Muscle layer of duodenum (tissue), 2 donors: ENCODE data around the gene USP9X.
"Not testable (repeated sequence)": the region's sequence is repeated elsewhere in the genome, so short reads cannot be mapped to it uniquely, and the experiment has no call there.

Experiments
- H3K27ac ChIP-seq: one replicate; pipeline ENCODE4 v1.7.0; 2013; ENCODE audit warnings: mild to moderate bottlenecking, low read length
- H3K27me3 ChIP-seq: one replicate; pipeline ENCODE4 v1.7.0; 2013; ENCODE audit warnings: low read depth, mild to moderate bottlenecking, control low read depth, low read length
- H3K36me3 ChIP-seq, 2 donors: one replicate each; pipeline ENCODE4 v1.7.0; 2013; ENCODE audit warnings: low read length in 2 of 2, control low read depth in 1 of 2, mild to moderate bottlenecking in 1 of 2; ENCODE audit not compliant: insufficient read depth in 2 of 2, control insufficient read depth in 1 of 2
- H3K4me1 ChIP-seq, 2 donors: one replicate each; pipeline ENCODE4 v1.7.0; 2013; ENCODE audit warnings: low read length in 2 of 2, mild to moderate bottlenecking in 2 of 2, control low read depth in 1 of 2, moderate library complexity in 1 of 2; ENCODE audit not compliant: insufficient read depth in 2 of 2, control insufficient read depth in 1 of 2
- H3K4me3 ChIP-seq, 2 donors: one replicate each; pipeline ENCODE4 v1.7.0; 2013; ENCODE audit warnings: low read length in 2 of 2, low read depth in 1 of 2, mild to moderate bottlenecking in 1 of 2
- H3K9me3 ChIP-seq, 2 donors: one replicate each; pipeline ENCODE4 v1.7.0; 2013; ENCODE audit warnings: low read length in 2 of 2, control low read depth in 1 of 2, mild to moderate bottlenecking in 1 of 2; ENCODE audit not compliant: control insufficient read depth in 1 of 2
- donor health status: healthy.

USP9X gene

DNA sequence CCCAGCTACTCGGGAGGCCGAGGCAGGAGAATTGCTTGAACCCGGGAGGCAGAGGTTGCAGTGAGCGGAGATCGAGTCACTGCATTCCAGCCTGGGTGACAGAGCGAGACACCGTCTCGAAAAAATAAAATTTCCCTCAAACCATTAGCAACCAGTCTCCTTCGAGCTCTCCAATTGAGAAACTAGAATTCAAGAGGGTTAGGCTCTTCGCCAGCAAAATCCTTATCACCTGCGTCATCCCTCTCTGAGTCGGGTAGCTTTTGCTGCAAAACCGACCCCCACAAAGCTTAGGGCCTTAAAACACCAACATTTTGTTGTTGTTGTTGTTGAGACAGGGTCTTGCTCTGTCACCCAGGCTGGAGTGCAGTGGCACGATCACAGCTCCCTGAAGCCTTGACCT lies 173.6 kb downstream of the USP9X start:
- H3K27me3 ChIP-seq: no peaks in the 10 kb centered on the region
- no peaks in the 10 kb centered on the region for H3K36me3 ChIP-seq
- H3K4me1 ChIP-seq: no peaks in the 10 kb centered on the region
- no peak overlapping the region for H3K4me3 ChIP-seq
- no peaks in the 10 kb centered on the region for H3K9me3 ChIP-seq
- H3K27ac ChIP-seq: no peak overlapping the region

DNA sequence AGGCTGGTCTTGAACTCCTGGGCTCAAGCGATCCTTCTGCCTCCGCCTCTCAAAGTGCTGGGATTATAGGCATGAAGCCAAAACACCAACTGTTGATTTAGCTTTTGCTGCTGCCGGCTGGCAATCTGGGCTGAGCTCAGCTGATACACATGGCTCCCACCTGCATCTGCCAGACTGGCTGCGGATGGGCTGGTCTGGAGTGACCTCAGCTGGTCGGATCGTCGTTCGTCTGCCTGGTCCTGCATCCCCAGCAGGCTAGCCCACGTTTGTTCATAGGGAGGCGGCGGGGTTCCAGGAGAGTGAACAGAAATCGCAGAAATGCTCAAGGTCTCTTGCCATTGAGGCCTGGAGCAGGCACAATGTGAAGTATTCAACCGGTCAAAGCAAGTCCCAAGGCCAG lies 174.3 kb downstream of the USP9X start:
- Histone ChIP-seq H3K4me1 (no peaks in the 10 kb centered on the region), H3K9me3 (no peaks in the 10 kb centered on the region), H3K27me3 (no peaks in the 10 kb centered on the region), H3K27ac (no peak overlapping the region), H3K36me3 (no peaks in the 10 kb centered on the region), H3K4me3 (no peak overlapping the region)

DNA sequence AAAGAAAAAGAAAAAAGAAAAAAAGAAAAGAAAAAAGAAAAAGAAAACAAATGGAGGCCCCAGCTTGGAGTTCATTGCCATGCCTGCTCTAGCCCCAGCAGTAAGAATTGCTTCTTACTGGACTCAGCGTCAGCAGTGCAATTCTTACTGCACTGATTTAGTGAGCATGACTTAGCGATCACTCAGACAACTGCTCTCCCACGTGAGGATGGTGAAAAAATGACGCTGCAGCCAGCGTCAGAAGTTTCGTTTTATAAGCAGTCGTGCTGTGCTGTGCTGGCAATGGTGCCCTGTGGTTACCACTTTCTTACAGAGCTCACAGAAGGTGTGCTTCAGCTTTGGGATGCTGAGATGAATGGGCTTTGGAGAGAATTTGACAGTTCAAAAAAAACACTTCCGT lies 180.4 kb downstream of the USP9X start:
- H3K4me3 ChIP-seq: no peak overlapping the region
- no peaks in the 10 kb centered on the region for H3K9me3 ChIP-seq
- no peak overlapping the region for H3K27ac ChIP-seq
- H3K4me1 ChIP-seq: no peaks in the 10 kb centered on the region
- H3K27me3 ChIP-seq: no peaks in the 10 kb centered on the region
- no peaks in the 10 kb centered on the region for H3K36me3 ChIP-seq

DNA sequence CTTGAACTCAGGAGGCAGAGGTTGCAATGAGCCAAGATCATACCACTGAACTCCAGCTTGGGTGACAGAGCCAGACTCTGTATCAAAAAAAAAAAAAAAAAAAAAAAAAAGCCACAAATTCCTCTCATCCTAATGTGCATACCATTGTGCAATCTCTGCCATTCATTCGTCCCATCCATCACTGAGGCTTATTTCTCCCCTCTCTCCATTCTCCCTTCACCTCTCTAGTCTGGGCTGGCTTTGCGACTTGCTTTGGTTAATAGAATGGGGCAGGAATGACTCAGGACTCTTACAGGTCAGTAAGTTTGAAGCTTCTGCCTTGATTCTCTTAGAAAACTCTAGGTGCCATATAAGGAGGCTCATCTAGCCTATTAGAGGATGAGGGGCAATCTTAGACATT lies 188.4 kb downstream of the USP9X start:
- Histone ChIP-seq H3K4me3 (no peak overlapping the region), H3K27ac (no peak overlapping the region), H3K9me3 (no peaks in the 10 kb centered on the region), H3K36me3 (no peaks in the 10 kb centered on the region), H3K27me3 (no peaks in the 10 kb centered on the region), H3K4me1 (peaks cover 0 to 7% of the 10 kb centered on the region in 2 donors)

DNA sequence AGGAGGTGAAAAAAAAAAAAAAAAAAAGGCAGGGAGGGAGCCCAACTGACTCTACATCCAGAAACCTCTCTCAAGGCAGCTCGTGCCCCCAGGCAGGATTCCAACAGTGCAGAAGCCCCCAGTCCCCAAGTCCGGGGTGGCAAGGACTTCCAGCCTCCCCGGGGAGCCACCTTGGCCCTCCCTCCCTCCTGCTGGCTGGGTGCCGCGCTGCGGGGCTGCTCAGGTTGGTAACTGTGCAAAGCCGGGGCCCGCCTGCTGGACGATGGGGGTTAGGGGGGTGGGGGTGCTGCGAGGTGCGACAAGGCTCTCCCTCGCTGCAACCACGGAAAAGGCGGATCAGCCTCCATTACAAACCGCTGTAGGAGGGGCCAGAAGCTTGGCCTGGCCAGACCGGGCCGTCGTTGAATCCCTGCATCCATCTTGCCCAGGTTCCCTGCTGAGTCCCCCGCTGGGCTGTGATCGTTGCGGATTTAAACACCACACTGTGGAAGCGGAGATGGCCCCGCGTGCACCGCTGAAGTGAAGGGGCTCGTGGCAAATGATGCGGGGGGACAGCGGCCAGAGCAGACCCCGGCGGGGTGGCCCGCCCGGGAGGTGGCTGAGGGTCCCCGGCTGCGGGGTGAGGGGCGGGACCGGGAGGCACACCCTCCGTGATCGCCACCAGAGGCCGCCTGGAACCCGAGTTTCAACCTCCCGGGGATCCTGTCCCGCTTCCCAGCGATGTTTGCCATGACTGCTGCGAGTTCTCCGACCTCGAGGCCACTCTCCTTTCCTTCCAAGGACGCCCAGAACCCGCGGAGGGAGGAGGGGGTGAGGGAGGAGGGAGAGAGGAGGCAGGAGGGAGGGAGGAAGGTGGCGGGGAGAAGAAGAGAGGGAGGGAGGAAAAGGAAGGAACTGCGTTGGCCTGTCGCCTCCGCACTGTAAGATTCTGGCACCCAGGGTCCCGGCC lies 190.7 kb downstream of the USP9X start:
- Histone ChIP-seq H3K4me1 (peaks cover 0 to 7% of the 10 kb centered on the region in 2 donors), H3K27me3 (no peaks in the 10 kb centered on the region), H3K4me3 (peak overlapping the region; percentile 50 to 64), H3K9me3 (no peaks in the 10 kb centered on the region), H3K27ac (no peak overlapping the region), H3K36me3 (no peaks in the 10 kb centered on the region)

DNA sequence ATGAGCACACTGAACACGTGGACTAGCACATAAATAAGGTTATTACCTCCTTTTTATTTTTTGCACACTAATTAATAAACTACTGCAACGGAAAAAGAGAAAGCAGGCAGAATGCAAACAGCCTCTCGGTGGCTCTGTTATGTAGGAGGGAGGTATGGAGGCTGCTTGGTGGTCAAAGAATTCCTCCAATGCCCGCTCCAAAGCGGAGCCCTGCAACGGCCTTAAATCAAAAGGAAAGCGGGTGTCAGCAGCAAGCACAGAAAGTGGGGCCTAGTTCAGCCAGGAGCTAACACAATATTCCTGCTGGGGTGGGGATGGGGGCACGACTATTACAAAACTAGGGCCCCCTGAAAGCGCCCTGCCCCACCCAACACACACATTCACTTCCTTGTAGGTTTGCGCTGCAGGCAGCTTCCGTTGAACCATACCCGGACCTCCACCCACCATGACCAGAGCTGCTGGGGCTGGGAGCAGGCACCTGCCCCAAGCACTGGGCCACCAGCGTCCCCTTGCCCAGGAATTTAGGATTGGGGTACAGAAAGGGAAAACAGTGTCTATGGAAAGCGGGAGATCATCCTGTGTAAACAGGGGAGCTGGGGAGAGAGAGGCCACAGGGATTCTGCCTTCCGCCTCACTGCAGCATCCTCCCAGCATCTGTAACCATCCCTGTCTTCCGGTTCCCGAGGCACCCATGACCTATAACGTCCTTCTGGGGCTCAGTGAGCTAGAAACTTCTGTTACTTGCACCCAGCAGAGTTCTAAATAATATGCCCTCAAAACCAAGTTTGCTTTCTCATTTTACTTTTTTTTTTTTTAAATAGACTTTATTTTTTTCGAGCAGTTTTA lies 191.6 kb downstream of the USP9X start:
- Histone ChIP-seq H3K36me3 (no peaks in the 10 kb centered on the region), H3K4me1 (peaks cover 0 to 7% of the 10 kb centered on the region in 2 donors), H3K27me3 (no peaks in the 10 kb centered on the region), H3K27ac (no peak overlapping the region), H3K9me3 (no peaks in the 10 kb centered on the region), H3K4me3 (peak overlapping the region; percentile 50 to 64)

DNA sequence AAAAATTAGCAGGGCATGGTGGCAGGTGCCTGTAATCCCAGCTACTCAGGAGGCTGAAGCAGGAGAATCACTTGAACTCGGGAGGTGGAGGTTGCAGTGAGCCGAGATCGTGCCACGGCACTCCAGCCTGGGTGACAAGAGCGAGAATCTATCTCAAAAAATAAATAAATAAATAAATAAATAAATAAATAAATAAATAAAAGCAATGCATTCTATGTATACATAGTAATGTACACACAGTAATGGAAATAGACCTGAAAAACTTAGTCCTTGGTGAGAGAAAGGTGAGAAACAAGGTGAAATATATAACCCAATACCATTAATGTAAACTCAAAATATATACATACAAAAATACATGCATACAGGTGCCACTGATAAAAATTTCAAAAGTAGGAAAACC lies 197.1 kb downstream of the USP9X start:
- not testable (repeated sequence) for H3K9me3 ChIP-seq, H3K27ac ChIP-seq, H3K27me3 ChIP-seq, H3K4me1 ChIP-seq, H3K4me3 ChIP-seq, H3K36me3 ChIP-seq

DNA sequence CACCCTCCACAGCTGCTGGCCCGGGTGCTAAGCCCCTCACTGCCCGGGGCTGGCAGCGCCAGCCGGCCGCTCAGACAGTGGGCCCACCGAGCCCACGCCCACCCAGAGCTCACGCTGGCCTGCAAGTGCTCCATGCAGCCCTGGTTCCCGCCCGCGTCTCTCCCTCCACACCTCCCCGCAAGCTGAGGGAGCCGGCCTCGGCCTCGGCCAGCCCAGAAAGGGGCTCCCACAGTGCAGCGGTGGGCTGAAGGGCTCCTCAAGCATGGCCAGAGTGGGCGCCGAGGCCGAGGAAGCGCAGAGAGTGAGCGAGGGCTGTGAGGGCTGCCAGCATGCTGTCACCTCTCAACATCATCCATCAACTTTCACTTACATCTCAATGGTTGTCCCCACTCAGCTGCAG lies 200.7 kb downstream of the USP9X start:
- not testable (repeated sequence) for H3K4me3 ChIP-seq, H3K27me3 ChIP-seq, H3K36me3 ChIP-seq, H3K4me1 ChIP-seq, H3K27ac ChIP-seq, H3K9me3 ChIP-seq
